Pancreas (tissue), 10 donors: ENCODE results near the gene NIP7. TPM values are rescaled to one million over a fixed set of nuclear protein-coding genes. Genes with fewer than 3 reads are reported as not detected.

Source experiments
- ATAC-seq, 4 donors: fragments of 200-7000 bp; cut with Tn5 transposase; one replicate each; pipeline versions ENCODE4 v1.8.0 to v1.9.1; 2020; ENCODE audit warnings: mild to moderate bottlenecking in 4 of 4, moderate library complexity in 4 of 4
- DNase-seq, 6 donors: peaks; one replicate each; pipeline ENCODE4 v3.0.0-alpha.2; 2020
- FAIRE-seq: peaks from 2 replicates; lab custom pipeline; 2012; peaks lifted over from hg19 to GRCh38; lab: Jason Lieb, UNC
- H3K27ac ChIP-seq, 4 donors: fragments of 200-600 bp; sonication (generic); 1 replicate in 3 of 4; 2 replicates in 1 of 4; pipeline versions ENCODE4 v1.5.0 to v1.8.0; 2020
- H3K27me3 ChIP-seq, 4 donors: fragments of 200-600 bp; one replicate each; pipeline ENCODE4 v1.8.0; 2021
- H3K36me3 ChIP-seq, 3 donors: fragments of 200-600 bp; sonication (generic) in 1 of 3; one replicate each; pipeline versions ENCODE4 v1.5.0 to v1.8.0; 2020 to 2021
- H3K4me1 ChIP-seq, 3 donors: fragments of 200-600 bp; one replicate each; pipeline ENCODE4 v1.8.0; 2021
- H3K4me3 ChIP-seq, 4 donors: fragments of 200-600 bp; sonication (generic) in 2 of 4; one replicate each; pipeline versions ENCODE4 v1.5.0 to v1.8.0; 2020 to 2021
- H3K9me3 ChIP-seq, 4 donors: fragments of 200-600 bp; one replicate each; pipeline ENCODE4 v1.8.0; 2021
- CTCF ChIP-seq, 4 donors: fragments of 200-600 bp; sonication (generic) in 3 of 4; IDR thresholded peaks; one replicate each; pipeline versions ENCODE4 v1.5.0 to v1.8.0; 2021; ENCODE audit warnings: antibody characterized with exemption in 4 of 4
- WGBS, 2 donors: extraction: QIAGEN DNeasy Blood & Tissue Kit; methylation state at CpG; one replicate each; pipeline ENCODE4 v1.1.7; 2013; 5-methylcytosine and 5-hydroxymethylcytosine counted together
- intact Hi-C, 3 donors: fragments of 100-400 bp; cut with DNase I; formaldehyde crosslinking; loops; one replicate each; pipeline versions ENCODE4 v1.11.1 to v1.14.2; 2022
- polyA plus RNA-seq, 2 donors: library from polyadenylated mRNA; stranded (reverse); fragments of 200-250 nt; gene quantifications; one replicate each; pipeline ENCODE4 v1.2.3, GENCODE V29; 2013
- total RNA-seq, 6 donors: library from RNA; stranded (reverse); fragmentation: NEBNext Ultra II Directional in 4 of 6; extraction: Animal tissue kit (Norgen Biotek cat#: 25700) in 4 of 6; gene quantifications; one replicate each; pipeline versions ENCODE4 v1.2.1 to v1.2.4, GENCODE V29; 2021 to 2023
- donor health status: healthy with polysubstance abuse.
- donor health status: DM: no; HTN: no; CAD: no; lungs with moderate emphysema.
- donor health status: DM: no; HTN: no; CAD: no.
- donor health status: control.
- donor health status: control.
- donor health status: Bipolar disorder and iron deficiency.
- donor health status: DM: yes; HTN: yes; CAD: no.
- donor health status: DM: no; HTN: no; CAD: no.
- donor health status: DM: no; HTN: no; CAD: no.
- donor health status: DM: yes; HTN: yes; CAD: no.

NIP7 gene
- total and polyA plus RNA-seq, 8 donors, result 4.7 to 9.4 (median 7.1) TPM

- H3K4me1 ChIP-seq, result peaks cover 5 to 16% (median 6%) of the 10 kb centered on the region in 3 donors
- peaks cover 0 to 6% (median 0%) of the 10 kb centered on the region in 3 donors for H3K36me3 ChIP-seq
- H3K4me3 ChIP-seq, result peak overlapping the region; percentile 35 to 67 (median 63)
- H3K27me3 ChIP-seq, result no peaks in the 10 kb centered on the region
- intact Hi-C loops, result no loop called here
- no peaks in the 10 kb centered on the region for H3K9me3 ChIP-seq
- H3K27ac ChIP-seq, result peak overlapping the region; percentile 57 to 81 (median 81)
- no peak for TF ChIP-seq CTCF (IDR thresholded peaks at IDR 0.05)
- WGBS, 2 donors, result 1 to 2% methylated on average over 6 of the region's 6 CpGs
- FAIRE-seq, result no peak
- no peak for DNase-seq
- ATAC-seq, result no peak
Measured at GRCh38 chr16:69384974-69385373, 45.4 kb downstream of the NIP7 start.

GRCh38 chr16:69386596-69386995, 47.0 kb downstream of the NIP7 start:
- H3K36me3 ChIP-seq, result peaks cover 0 to 6% (median 0%) of the 10 kb centered on the region in 3 donors
- H3K27ac ChIP-seq, result no peak overlapping the region
- DNase-seq (no peak), FAIRE-seq (no peak), ATAC-seq (no peak)
- H3K4me1 ChIP-seq, result peaks cover 5 to 16% (median 6%) of the 10 kb centered on the region in 3 donors
- intact Hi-C loops, result no loop called here
- WGBS, 2 donors, result 47 to 83% methylated on average over 1 of the region's 1 CpG
- no peaks in the 10 kb centered on the region for H3K27me3 ChIP-seq
- H3K9me3 ChIP-seq, result no peaks in the 10 kb centered on the region
- no peak overlapping the region for H3K4me3 ChIP-seq
- TF ChIP-seq CTCF (IDR thresholded peaks at IDR 0.05), result no peak

Other genes starting within 250 kb of the NIP7 start
- gene HAS3, start 234.1 kb upstream of the NIP7 start, total RNA-seq, result 1 to 10 TPM in 3 of 6 donors, under 1 TPM in 3; 0.69 to 3.9 (median 1.0) TPM
- gene HAS3, start 234.1 kb upstream of the NIP7 start, polyA plus RNA-seq, result 1 to 10 TPM in 1 of 2 donors, under 1 TPM in 1; 0.87 to 1.3 TPM
- gene CHTF8, start 207.2 kb upstream of the NIP7 start, total RNA-seq, result 10 to 100 TPM; 32.9 to 74.5 (median 43.7) TPM
- gene CHTF8, start 207.2 kb upstream of the NIP7 start, polyA plus RNA-seq, result 10 to 100 TPM; 21.7 to 40.3 TPM
- gene UTP4, start 207.1 kb upstream of the NIP7 start, total RNA-seq, result 10 to 100 TPM; 21.2 to 29.0 (median 23.1) TPM
- gene UTP4, start 207.1 kb upstream of the NIP7 start, polyA plus RNA-seq, result 10 to 100 TPM; 11.6 to 19.1 TPM
- gene SNTB2, start 152.6 kb upstream of the NIP7 start, total RNA-seq, result 10 to 100 TPM in 4 of 6 donors, 1 to 10 TPM in 2; 7.4 to 18.2 (median 12.7) TPM
- gene SNTB2, start 152.6 kb upstream of the NIP7 start, polyA plus RNA-seq, result 1 to 10 TPM; 2.7 to 3.1 TPM
- 10 to 100 TPM; 15.6 to 21.8 (median 19.5) TPM for gene VPS4A, start 28.4 kb upstream of the NIP7 start, total RNA-seq
- 10 to 100 TPM; 27.8 to 34.8 TPM for gene VPS4A, start 28.4 kb upstream of the NIP7 start, polyA plus RNA-seq
- 10 to 100 TPM in 1 of 6 donors, 1 to 10 TPM in 5; 3.1 to 14.0 (median 7.7) TPM for gene PDF, start 9.2 kb upstream of the NIP7 start, total RNA-seq
- gene PDF, start 9.2 kb upstream of the NIP7 start, polyA plus RNA-seq, result 1 to 10 TPM; 2.2 to 4.6 TPM
- 10 to 100 TPM; 16.2 to 29.0 (median 23.0) TPM for gene COG8, start 208 bp upstream of the NIP7 start, total RNA-seq
- gene COG8, start 208 bp upstream of the NIP7 start, polyA plus RNA-seq, result 10 to 100 TPM; 18.8 to 21.0 TPM
- 10 to 100 TPM; 13.7 to 94.7 (median 45.4) TPM for gene TMED6, start 12.0 kb downstream of the NIP7 start, total RNA-seq
- gene TMED6, start 12.0 kb downstream of the NIP7 start, polyA plus RNA-seq, result 10 to 100 TPM in 1 of 2 donors, 1 to 10 TPM in 1; 5.2 to 45.5 TPM
- gene TERF2, start 46.2 kb downstream of the NIP7 start, total RNA-seq, result 10 to 100 TPM; 14.9 to 21.5 (median 16.1) TPM
- gene TERF2, start 46.2 kb downstream of the NIP7 start, polyA plus RNA-seq, result 10 to 100 TPM; 10.8 to 11.3 TPM
- gene CYB5B, start 84.8 kb downstream of the NIP7 start, total RNA-seq, result 10 to 100 TPM; 18.1 to 38.1 (median 25.0) TPM
- gene CYB5B, start 84.8 kb downstream of the NIP7 start, polyA plus RNA-seq, result 10 to 100 TPM; 16.0 to 24.8 TPM
- 10 to 100 TPM; 11.2 to 23.6 (median 14.1) TPM for gene NFAT5, start 226.2 kb downstream of the NIP7 start, total RNA-seq
- 1 to 10 TPM; 3.7 to 4.7 TPM for gene NFAT5, start 226.2 kb downstream of the NIP7 start, polyA plus RNA-seq